Mucosa of descending colon (tissue), 3 donors: ENCODE results near the gene AP2A2. TPM values are rescaled to one million over a fixed set of nuclear protein-coding genes. Genes with fewer than 3 reads are reported as not detected.

Experiments used
- ATAC-seq: fragments of 200-7000 bp; cut with Tn5 transposase; one replicate; pipeline ENCODE4 v1.9.1; 2020; ENCODE audit warnings: mild to moderate bottlenecking, moderate library complexity
- DNase-seq, 3 donors: peaks; one replicate each; pipeline ENCODE4 v3.0.0-alpha.2; 2020
- H3K36me3 ChIP-seq: fragments of 200-600 bp; one replicate; pipeline ENCODE4 v1.8.0; 2021; ENCODE audit warnings: low read depth, mild to moderate bottlenecking
- H3K4me1 ChIP-seq: fragments of 200-600 bp; one replicate; pipeline ENCODE4 v1.8.0; 2021; ENCODE audit warnings: low read depth, mild to moderate bottlenecking
- H3K4me3 ChIP-seq: fragments of 200-600 bp; one replicate; pipeline ENCODE4 v1.8.0; 2021; ENCODE audit warnings: mild to moderate bottlenecking
- H3K9me3 ChIP-seq: fragments of 200-600 bp; one replicate; pipeline ENCODE4 v1.8.0; 2021; ENCODE audit warnings: mild to moderate bottlenecking
- intact Hi-C, 2 donors: fragments of 100-400 bp; cut with DNase I in 1 of 2; cut with micrococcal nuclease in 1 of 2; formaldehyde crosslinking; loops; one replicate each; pipeline versions ENCODE4 v1.11.0 to v1.11.1; 2022; cut with DNase I, micrococcal nuclease
- total RNA-seq, 3 donors: library from RNA; stranded (reverse); fragmentation: NEBNext Ultra II Directional in 2 of 3; extraction: Animal tissue kit (Norgen Biotek cat#: 25700) in 2 of 3; gene quantifications; one replicate each; pipeline versions ENCODE4 v1.2.1 to v1.2.4, GENCODE V29; 2021 to 2023
- TF ChIP-seq, protein P1 (sequence below): fragments of 200-600 bp; IDR thresholded peaks from one replicate; pipeline ENCODE4 v1.8.0; 2022; ENCODE audit warnings: antibody characterized with exemption, mild to moderate bottlenecking
- donor health status: DM: no; HTN: no; CAD: no; lungs with moderate emphysema.
- donor health status: DM: no; HTN: no; CAD: no.
- donor health status: DM: no; HTN: yes; CAD: no.

The AP2A2 gene
- total RNA-seq, 3 donors from 2014 or later = 68.8 to 105 (median 99.5) TPM

DNA sequence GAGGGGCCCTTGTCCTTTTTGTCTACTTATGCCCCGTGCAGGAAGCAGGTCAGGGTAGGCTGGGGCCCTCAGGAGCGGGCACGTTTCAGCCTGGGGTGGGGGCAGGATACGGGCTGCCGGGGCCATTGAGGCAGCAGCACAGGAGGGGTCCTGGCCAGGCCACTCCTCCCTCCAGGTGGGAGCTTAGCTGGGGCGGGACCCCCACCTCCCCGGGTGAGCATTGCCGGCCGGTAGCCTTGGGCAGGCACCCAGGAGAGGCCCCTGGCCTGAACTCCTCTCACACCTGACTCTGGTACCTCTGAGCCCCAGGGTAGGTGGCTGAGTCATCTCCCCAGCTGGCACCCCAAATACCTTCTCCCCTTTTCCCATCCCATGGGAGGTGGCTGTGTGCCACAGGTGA, 115.8 kb downstream of the AP2A2 start:
- intact Hi-C loops = no loop called here
- Histone ChIP-seq H3K4me3 (no peak overlapping the region), H3K4me1 (peaks cover 5% of the 10 kb centered on the region), H3K36me3 (no peaks in the 10 kb centered on the region), H3K9me3 (no peaks in the 10 kb centered on the region)
- TF ChIP-seq, protein P1, sequence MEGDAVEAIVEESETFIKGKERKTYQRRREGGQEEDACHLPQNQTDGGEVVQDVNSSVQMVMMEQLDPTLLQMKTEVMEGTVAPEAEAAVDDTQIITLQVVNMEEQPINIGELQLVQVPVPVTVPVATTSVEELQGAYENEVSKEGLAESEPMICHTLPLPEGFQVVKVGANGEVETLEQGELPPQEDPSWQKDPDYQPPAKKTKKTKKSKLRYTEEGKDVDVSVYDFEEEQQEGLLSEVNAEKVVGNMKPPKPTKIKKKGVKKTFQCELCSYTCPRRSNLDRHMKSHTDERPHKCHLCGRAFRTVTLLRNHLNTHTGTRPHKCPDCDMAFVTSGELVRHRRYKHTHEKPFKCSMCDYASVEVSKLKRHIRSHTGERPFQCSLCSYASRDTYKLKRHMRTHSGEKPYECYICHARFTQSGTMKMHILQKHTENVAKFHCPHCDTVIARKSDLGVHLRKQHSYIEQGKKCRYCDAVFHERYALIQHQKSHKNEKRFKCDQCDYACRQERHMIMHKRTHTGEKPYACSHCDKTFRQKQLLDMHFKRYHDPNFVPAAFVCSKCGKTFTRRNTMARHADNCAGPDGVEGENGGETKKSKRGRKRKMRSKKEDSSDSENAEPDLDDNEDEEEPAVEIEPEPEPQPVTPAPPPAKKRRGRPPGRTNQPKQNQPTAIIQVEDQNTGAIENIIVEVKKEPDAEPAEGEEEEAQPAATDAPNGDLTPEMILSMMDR = no peak
- DNase-seq (peak in 1 of 3 donors; percentile 34), ATAC-seq (peak; percentile 9)

- DNase-seq = peak; percentile 56 to 73 (median 71)
- TF ChIP-seq, protein P1 = no peak
- intact Hi-C loops = no loop called here
- peaks cover 5% of the 10 kb centered on the region for H3K4me1 ChIP-seq
- no peaks in the 10 kb centered on the region for H3K9me3 ChIP-seq
- no peaks in the 10 kb centered on the region for H3K36me3 ChIP-seq
- no peak overlapping the region for H3K4me3 ChIP-seq
- ATAC-seq = peak; percentile 78
Measured at GRCh38 chr11:1041936-1042608, 116.4 kb downstream of the AP2A2 start.

GRCh38 chr11:1042626-1043562, 117.2 kb downstream of the AP2A2 start:
- intact Hi-C loops = no loop called here
- ATAC-seq = no peak
- TF ChIP-seq, protein P1 = no peak
- Histone ChIP-seq H3K4me1 (peaks cover 5% of the 10 kb centered on the region), H3K4me3 (no peak overlapping the region), H3K9me3 (no peaks in the 10 kb centered on the region), H3K36me3 (no peaks in the 10 kb centered on the region)
- peak in 1 of 3 donors; percentile 43 for DNase-seq

DNA sequence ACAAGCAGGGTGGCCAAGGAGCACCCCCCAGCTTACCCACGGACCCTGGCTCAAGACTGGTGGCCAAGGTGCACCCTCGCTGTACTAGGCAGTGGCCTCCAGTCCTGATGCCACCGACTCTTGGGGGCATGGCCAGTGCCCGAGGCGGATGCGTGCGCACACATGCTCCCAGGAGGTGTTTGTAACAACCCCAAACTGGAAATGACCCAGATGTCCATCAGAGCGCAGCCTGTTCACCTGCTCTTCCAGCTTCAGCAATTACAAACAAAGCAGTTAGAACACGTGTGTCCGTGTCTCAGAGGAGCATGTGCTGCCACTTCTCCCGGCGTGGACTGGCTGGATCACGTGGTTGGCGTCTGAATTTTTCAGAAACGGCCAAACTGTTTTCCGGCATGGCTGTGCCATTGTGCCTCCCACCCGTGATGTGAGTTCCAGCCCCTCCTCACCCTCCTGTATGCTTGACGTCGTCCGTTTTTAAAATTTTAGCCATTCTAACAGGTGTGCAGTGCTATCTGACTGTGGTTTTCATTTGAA, 118.0 kb downstream of the AP2A2 start:
- peak in 2 of 3 donors; percentile 22 to 39 for DNase-seq
- Histone ChIP-seq H3K4me1 (peaks cover 5% of the 10 kb centered on the region), H3K36me3 (no peaks in the 10 kb centered on the region), H3K9me3 (no peaks in the 10 kb centered on the region), H3K4me3 (no peak overlapping the region)
- intact Hi-C loops = no loop called here
- TF ChIP-seq, protein P1 = no peak
- ATAC-seq = no peak

DNA sequence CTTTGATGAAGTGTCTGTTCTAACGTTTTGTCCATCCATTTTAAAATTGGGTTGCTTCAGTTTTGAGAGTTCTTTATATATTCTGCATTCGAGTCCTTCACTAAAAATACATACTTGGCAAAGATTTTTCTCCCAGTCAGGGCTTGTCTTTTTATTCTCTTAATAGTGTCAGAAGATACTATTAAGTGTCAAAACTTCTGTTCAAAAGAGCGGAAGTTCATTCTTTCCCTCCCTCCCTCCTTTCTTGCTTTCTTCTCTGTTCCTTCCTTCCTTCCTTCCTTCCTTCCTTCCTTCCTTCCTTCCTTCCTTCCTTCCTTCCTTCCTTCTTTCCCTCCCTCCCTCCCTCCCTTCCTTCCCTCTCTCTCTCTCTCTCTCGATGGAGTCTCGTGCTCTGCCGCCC, 118.5 kb downstream of the AP2A2 start:
- H3K36me3 ChIP-seq = no peaks in the 10 kb centered on the region
- DNase-seq = no peak
- peaks cover 5% of the 10 kb centered on the region for H3K4me1 ChIP-seq
- TF ChIP-seq, protein P1 = no peak
- no peaks in the 10 kb centered on the region for H3K9me3 ChIP-seq
- intact Hi-C loops = no loop called here
- ATAC-seq = no peak
- H3K4me3 ChIP-seq = no peak overlapping the region
